Astrocyte (in vitro differentiated cells and primary cell): Measurements from ENCODE around the gene LRCH4. TPM values are rescaled to one million over a fixed set of nuclear protein-coding genes. Genes with fewer than 3 reads are reported as not detected.
A peak's percentile ranks its signal among the peaks of the same experiment; 100 is the strongest.

Experiments used
- DNase-seq: peaks from one replicate; pipeline ENCODE4 v3.0.0-alpha.2; 2010; ENCODE audit warnings: low read depth
- FAIRE-seq: peaks from 2 replicates; lab custom pipeline; 2011; peaks lifted over from hg19 to GRCh38; lab: Jason Lieb, UNC
- H2AFZ ChIP-seq: 2 replicates; pipeline ENCODE4 v1.6.0; 2012; ENCODE audit warnings: low read depth, low read length, inconsistent platforms
- H3K27ac ChIP-seq: 2 replicates; pipeline ENCODE4 v1.5.1; 2011; ENCODE audit warnings: low read depth, low read length, inconsistent platforms
- H3K27me3 ChIP-seq: 2 replicates; pipeline ENCODE4 v1.6.0; 2011; ENCODE audit warnings: low read length, inconsistent platforms; ENCODE audit not compliant: insufficient read depth
- H3K36me3 ChIP-seq: 2 replicates; pipeline ENCODE4 v1.5.1; 2011; ENCODE audit warnings: low read length, inconsistent platforms; ENCODE audit not compliant: insufficient read depth
- H3K4me1 ChIP-seq: 2 replicates; pipeline ENCODE4 v1.5.1; 2011; ENCODE audit warnings: low read length, inconsistent platforms; ENCODE audit not compliant: insufficient read depth
- H3K4me2 ChIP-seq: 2 replicates; pipeline ENCODE4 v1.6.0; 2012; ENCODE audit warnings: low read length, inconsistent platforms
- H3K4me3 ChIP-seq: 2 replicates; pipeline ENCODE4 v1.5.1; 2011; ENCODE audit warnings: low read depth, mild to moderate bottlenecking, low read length, inconsistent platforms; ENCODE audit not compliant: insufficient read depth
- H3K79me2 ChIP-seq: 2 replicates; pipeline ENCODE4 v1.6.0; 2012; ENCODE audit warnings: mild to moderate bottlenecking, low read length, inconsistent platforms; ENCODE audit not compliant: insufficient read depth
- H3K9ac ChIP-seq: 2 replicates; pipeline ENCODE4 v1.6.0; 2012; ENCODE audit warnings: mild to moderate bottlenecking, low read length, inconsistent platforms
- H3K9me3 ChIP-seq: 2 replicates; pipeline ENCODE4 v1.5.1; 2012; ENCODE audit warnings: low read depth, mild to moderate bottlenecking, low read length, inconsistent platforms; ENCODE audit not compliant: insufficient read depth
- H4K20me1 ChIP-seq: 2 replicates; pipeline ENCODE4 v1.6.0; 2012; ENCODE audit warnings: low read length, inconsistent platforms; ENCODE audit not compliant: insufficient read depth
- H3K27ac Mint-ChIP-seq: one replicate; pipeline ENCODE4 v1.8.0; 2021; ENCODE audit warnings: mild to moderate bottlenecking, mixed read lengths; ENCODE audit not compliant: unreplicated experiment
- H3K27me3 Mint-ChIP-seq: one replicate; pipeline ENCODE4 v1.8.0; 2021; ENCODE audit warnings: low read depth, mixed read lengths; ENCODE audit not compliant: unreplicated experiment
- H3K36me3 Mint-ChIP-seq: one replicate; pipeline ENCODE4 v1.8.0; 2021; ENCODE audit warnings: low read depth, mixed read lengths; ENCODE audit not compliant: unreplicated experiment
- H3K4me1 Mint-ChIP-seq: one replicate; pipeline ENCODE4 v1.8.0; 2021; ENCODE audit warnings: low read depth, mixed read lengths; ENCODE audit not compliant: unreplicated experiment
- H3K4me3 Mint-ChIP-seq: one replicate; pipeline ENCODE4 v1.8.0; 2021; ENCODE audit warnings: mild to moderate bottlenecking, moderate library complexity, mixed read lengths; ENCODE audit not compliant: unreplicated experiment
- H3K9me3 Mint-ChIP-seq: one replicate; pipeline ENCODE4 v1.8.0; 2021; ENCODE audit warnings: mild to moderate bottlenecking, mixed read lengths; ENCODE audit not compliant: unreplicated experiment
- EZH2 ChIP-seq: IDR thresholded peaks from 2 replicates; pipeline ENCODE4 v1.6.1; 2012; ENCODE audit warnings: mild to moderate bottlenecking, low read length, inconsistent platforms; ENCODE audit not compliant: insufficient read depth
- total RNA-seq: library from RNA; stranded (reverse); gene quantifications from 2 replicates; pipeline ENCODE4 v1.2.1, GENCODE V29; 2021
- TF ChIP-seq, protein P1 (sequence below): IDR thresholded peaks from 2 replicates; pipeline ENCODE4 v1.5.1; 2011; ENCODE audit warnings: low read depth, mild to moderate bottlenecking, inconsistent platforms, low read length, moderate library complexity; ENCODE audit not compliant: insufficient read depth

The LRCH4 gene
- total RNA-seq, 1 donor from 2014 or later = 62.5 TPM

- Mint-ChIP-seq H3K9me3 (no peaks in the 10 kb centered on the region), H3K27me3 (no peaks in the 10 kb centered on the region), H3K27ac (peak overlapping the region; percentile 83), H3K4me3 (no peak overlapping the region), H3K4me1 (peaks cover 41% of the 10 kb centered on the region), H3K36me3 (no peaks in the 10 kb centered on the region)
- H4K20me1 ChIP-seq = no peaks in the 10 kb centered on the region
- H3K36me3 ChIP-seq = peaks cover 2% of the 10 kb centered on the region
- no peak overlapping the region for H3K4me3 ChIP-seq
- H3K79me2 ChIP-seq = peaks cover 11% of the 10 kb centered on the region
- no peak for FAIRE-seq
- no peak overlapping the region for H2AFZ ChIP-seq
- no peak overlapping the region for H3K4me2 ChIP-seq
- TF ChIP-seq EZH2 = no peak
- TF ChIP-seq, protein P1, sequence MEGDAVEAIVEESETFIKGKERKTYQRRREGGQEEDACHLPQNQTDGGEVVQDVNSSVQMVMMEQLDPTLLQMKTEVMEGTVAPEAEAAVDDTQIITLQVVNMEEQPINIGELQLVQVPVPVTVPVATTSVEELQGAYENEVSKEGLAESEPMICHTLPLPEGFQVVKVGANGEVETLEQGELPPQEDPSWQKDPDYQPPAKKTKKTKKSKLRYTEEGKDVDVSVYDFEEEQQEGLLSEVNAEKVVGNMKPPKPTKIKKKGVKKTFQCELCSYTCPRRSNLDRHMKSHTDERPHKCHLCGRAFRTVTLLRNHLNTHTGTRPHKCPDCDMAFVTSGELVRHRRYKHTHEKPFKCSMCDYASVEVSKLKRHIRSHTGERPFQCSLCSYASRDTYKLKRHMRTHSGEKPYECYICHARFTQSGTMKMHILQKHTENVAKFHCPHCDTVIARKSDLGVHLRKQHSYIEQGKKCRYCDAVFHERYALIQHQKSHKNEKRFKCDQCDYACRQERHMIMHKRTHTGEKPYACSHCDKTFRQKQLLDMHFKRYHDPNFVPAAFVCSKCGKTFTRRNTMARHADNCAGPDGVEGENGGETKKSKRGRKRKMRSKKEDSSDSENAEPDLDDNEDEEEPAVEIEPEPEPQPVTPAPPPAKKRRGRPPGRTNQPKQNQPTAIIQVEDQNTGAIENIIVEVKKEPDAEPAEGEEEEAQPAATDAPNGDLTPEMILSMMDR = no peak
- no peak overlapping the region for H3K27ac ChIP-seq
- peaks cover 34% of the 10 kb centered on the region for H3K4me1 ChIP-seq
- no peaks in the 10 kb centered on the region for H3K27me3 ChIP-seq
- H3K9ac ChIP-seq = no peak overlapping the region
- H3K9me3 ChIP-seq = no peaks in the 10 kb centered on the region
- DNase-seq = no peak
These were observed 38.1 kb downstream of the LRCH4 start for GRCh38 chr7:100547872-100548271.

DNA sequence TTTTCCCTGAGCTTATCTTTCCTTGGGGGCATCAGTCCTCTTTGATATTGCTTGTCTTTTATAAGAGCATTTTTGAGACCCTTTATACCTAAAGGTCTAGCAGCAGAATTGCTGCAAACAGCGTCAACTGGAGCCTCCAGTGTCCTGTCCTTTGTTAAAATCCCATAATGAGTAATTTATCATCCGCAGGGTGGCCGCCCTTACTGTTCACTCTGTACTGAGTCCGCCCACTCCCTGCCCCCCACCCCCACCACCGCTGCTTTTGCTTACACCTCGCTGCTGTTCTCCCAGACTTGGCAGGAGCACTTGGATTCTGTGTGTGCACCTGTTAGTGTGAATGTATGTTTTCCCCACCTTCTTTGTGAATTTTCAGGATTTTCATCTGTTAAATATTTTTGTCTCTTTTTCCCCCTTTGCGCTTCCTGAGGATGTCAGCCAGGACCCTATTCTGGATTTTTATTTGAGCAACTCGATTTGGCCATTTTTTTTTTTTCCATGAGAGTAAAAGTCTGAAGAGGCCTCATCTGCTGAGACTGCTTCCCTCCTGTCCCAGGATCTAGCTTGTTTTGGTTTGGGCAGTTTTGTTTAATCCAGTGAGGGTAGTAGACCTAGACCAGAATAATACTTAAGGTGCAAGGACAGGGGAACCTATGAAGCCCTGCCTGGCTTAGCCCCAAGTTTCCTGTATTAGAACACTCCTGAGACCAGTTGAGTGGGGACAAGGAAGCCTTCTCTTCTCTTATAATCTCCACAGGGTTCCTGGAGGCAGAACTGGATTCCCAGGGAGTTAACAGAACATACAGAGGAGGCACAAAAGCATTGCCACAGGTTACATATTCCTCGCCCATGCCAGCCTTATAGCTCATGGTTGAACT, 38.8 kb downstream of the LRCH4 start:
- Mint-ChIP-seq H3K9me3 (no peaks in the 10 kb centered on the region), H3K4me1 (peaks cover 41% of the 10 kb centered on the region), H3K27ac (peak overlapping the region; percentile 90), H3K36me3 (no peaks in the 10 kb centered on the region), H3K4me3 (peak overlapping the region; percentile 9), H3K27me3 (no peaks in the 10 kb centered on the region)
- Histone ChIP-seq H3K4me3 (no peak overlapping the region), H3K9ac (peak overlapping the region; percentile 34), H3K79me2 (peaks cover 15% of the 10 kb centered on the region), H3K9me3 (no peaks in the 10 kb centered on the region), H3K36me3 (peaks cover under 1% of the 10 kb centered on the region), H3K27ac (peak overlapping the region; percentile 71), H3K27me3 (no peaks in the 10 kb centered on the region), H3K4me1 (peaks cover 34% of the 10 kb centered on the region), H2AFZ (no peak overlapping the region), H4K20me1 (no peaks in the 10 kb centered on the region), H3K4me2 (peak overlapping the region; percentile 74)
- DNase-seq = no peak
- TF ChIP-seq, protein P1 = no peak
- TF ChIP-seq EZH2 = no peak
- FAIRE-seq = no peak
